ENCODE data around the gene FBXW9.

The FBXW9 gene

DNA sequence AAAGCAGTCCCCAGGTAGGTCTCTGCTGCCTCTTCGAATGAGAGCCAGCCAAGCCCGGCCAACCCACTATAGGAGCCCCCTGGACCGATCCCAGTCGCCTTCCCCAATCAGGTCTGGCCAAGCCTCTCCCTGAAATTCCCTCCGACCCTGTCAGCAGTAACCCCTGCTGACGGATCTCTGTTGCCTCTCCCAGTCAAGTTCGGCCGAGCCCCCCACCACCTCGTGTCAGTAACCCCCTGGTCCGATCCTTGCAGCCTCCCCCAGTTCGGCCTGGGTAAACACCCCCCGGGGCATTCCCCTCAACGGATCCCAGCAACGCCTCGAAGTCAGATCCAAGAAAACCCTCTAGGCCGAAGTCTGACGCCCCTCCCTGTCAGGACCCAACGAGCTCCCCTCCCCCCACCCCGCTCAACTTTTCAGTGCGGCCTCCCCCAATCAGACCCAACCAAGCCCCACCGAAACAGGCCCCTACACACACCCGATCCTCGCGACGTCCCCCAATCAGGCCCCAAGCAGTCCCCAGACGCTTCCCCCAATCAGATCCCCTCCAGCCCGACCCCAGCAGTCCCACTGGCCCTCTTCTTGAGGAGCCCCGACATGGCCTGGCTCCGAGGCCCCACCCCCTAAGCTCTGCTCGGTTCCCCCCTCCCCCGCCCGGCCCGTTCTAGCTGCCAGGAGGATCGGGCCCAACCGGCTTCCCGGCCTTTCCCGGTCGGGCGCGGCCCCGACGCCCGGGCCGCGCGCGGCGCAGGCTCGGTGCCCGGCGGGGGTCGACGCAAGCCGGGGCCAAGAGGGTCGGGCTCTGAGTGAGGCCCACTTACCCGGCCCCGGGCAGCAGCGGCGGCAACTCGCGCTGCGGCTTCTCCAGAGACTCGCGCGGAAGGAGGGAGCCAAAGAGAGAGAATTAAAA lies 25.5 kb upstream of the FBXW9 start:
- H3K4me2 ChIP-seq (ENCODE audit: insufficient read depth, low read length): peak overlapping the region; percentile 97
- H3K4me1 ChIP-seq (ENCODE audit: insufficient read depth, low read length): peaks cover 32% of the 10 kb centered on the region
- peaks cover 35% of the 10 kb centered on the region for H4K20me1 ChIP-seq (ENCODE audit: insufficient read depth, low read length)
- H3K9me3 ChIP-seq (ENCODE audit: insufficient read depth, low read length, severe bottlenecking): no peaks in the 10 kb centered on the region
- peak overlapping the region; percentile 80 for H2AFZ ChIP-seq (ENCODE audit: low read depth, low read length)
- DNase-seq (peak; percentile 77), ATAC-seq (ENCODE audit: insufficient read depth, low read depth) (peak; percentile 51)
- H3K79me2 ChIP-seq (ENCODE audit: insufficient read depth, low read length): peaks cover 76% of the 10 kb centered on the region
- peak overlapping the region; percentile 50 to 71 for H3K4me3 ChIP-seq (ENCODE audit: low read depth in 1 of 2, low read length in 2 of 2)
- H3K36me3 ChIP-seq (ENCODE audit: insufficient read depth, low read length): peaks cover 45% of the 10 kb centered on the region
- TF ChIP-seq EZH2 (IDR thresholded peaks at IDR 0.05; ENCODE audit: borderline replicate concordance, low read depth, low read length, severe bottlenecking): no peak
- no peak for TF ChIP-seq CTCF (IDR thresholded peaks at IDR 0.05; ENCODE audit: borderline replicate concordance, extremely low read depth, low read length, poor library complexity, severe bottlenecking)
- H3K9ac ChIP-seq (ENCODE audit: low read depth, low read length): peak overlapping the region; percentile 73
- peak overlapping the region; percentile 92 for H3K27ac ChIP-seq (ENCODE audit: low read length)
- no peaks in the 10 kb centered on the region for H3K27me3 ChIP-seq (ENCODE audit: insufficient read depth, low read length, poor library complexity)

DNA sequence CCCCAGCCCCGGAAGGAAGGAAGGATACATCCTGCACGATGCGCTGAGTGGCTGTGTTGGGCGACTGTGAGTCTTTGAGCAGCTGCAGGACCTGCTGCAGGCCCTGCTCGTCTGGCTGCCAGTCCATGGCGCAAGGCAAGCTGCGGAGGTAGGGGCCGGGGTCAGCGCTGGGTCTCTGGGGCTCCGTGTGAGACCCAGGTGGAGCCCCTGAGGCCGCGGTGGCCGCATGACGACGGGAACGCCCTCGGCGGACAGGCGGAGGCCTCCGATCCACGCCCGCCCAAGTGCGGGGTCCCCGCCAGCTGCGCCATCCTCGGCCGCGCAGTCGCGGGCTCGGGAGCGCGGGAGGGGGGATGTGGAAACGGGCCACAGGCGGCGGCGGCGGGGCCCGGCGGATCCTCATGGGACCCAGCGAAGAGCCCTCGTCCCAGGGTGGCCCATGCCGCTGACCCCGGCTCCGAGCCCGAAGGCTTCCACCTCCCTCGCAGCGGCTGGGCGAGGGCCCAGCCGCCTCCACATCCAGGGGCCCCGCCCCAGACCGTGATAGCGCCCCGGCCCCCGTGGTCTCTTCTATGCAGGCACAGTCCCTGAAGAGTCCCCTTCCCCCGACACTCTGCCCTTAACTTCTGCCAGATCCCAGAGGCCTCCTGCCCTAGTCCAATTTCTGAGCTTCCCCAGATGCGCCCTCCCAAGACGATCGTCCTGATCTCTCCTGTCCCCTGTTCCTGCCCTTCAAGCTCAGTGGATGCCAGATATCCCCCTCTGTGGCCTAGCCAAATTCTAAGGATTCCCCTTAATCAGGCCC lies 24.6 kb upstream of the FBXW9 start:
- TF ChIP-seq CTCF (IDR thresholded peaks at IDR 0.05; ENCODE audit: borderline replicate concordance, extremely low read depth, low read length, poor library complexity, severe bottlenecking) (no peak), EZH2 (IDR thresholded peaks at IDR 0.05; ENCODE audit: borderline replicate concordance, low read depth, low read length, severe bottlenecking) (no peak)
- Histone ChIP-seq H4K20me1 (ENCODE audit: insufficient read depth, low read length) (peaks cover 42% of the 10 kb centered on the region), H3K27me3 (ENCODE audit: insufficient read depth, low read length, poor library complexity) (no peaks in the 10 kb centered on the region), H3K4me3 (ENCODE audit: low read depth in 1 of 2, low read length in 2 of 2) (peak overlapping the region; percentile 50 to 71; a peak in 3 of 4 replicates), H3K4me2 (ENCODE audit: insufficient read depth, low read length) (peak overlapping the region; percentile 97), H3K9ac (ENCODE audit: low read depth, low read length) (peak overlapping the region; percentile 73), H3K36me3 (ENCODE audit: insufficient read depth, low read length) (peaks cover 53% of the 10 kb centered on the region), H3K79me2 (ENCODE audit: insufficient read depth, low read length) (peaks cover 84% of the 10 kb centered on the region), H3K4me1 (ENCODE audit: insufficient read depth, low read length) (peaks cover 32% of the 10 kb centered on the region), H2AFZ (ENCODE audit: low read depth, low read length) (no peak overlapping the region), H3K9me3 (ENCODE audit: insufficient read depth, low read length, severe bottlenecking) (no peaks in the 10 kb centered on the region), H3K27ac (ENCODE audit: low read length) (peak overlapping the region; percentile 92)
- no peak for DNase-seq
- ATAC-seq (ENCODE audit: insufficient read depth, low read depth): no peak

GRCh38 chr19:12720296-12720695 lies 23.9 kb upstream of the FBXW9 start:
- H3K27ac ChIP-seq (ENCODE audit: low read length): no peak overlapping the region
- H3K4me2 ChIP-seq (ENCODE audit: insufficient read depth, low read length): peak overlapping the region; percentile 97; the same call in 1 of the 2 replicates
- peak overlapping the region; percentile 73 for H3K9ac ChIP-seq (ENCODE audit: low read depth, low read length)
- H3K79me2 ChIP-seq (ENCODE audit: insufficient read depth, low read length): peaks cover 91% of the 10 kb centered on the region
- no peak overlapping the region for H2AFZ ChIP-seq (ENCODE audit: low read depth, low read length)
- H3K4me1 ChIP-seq (ENCODE audit: insufficient read depth, low read length): peaks cover 32% of the 10 kb centered on the region
- H3K27me3 ChIP-seq (ENCODE audit: insufficient read depth, low read length, poor library complexity): no peaks in the 10 kb centered on the region
- H3K9me3 ChIP-seq (ENCODE audit: insufficient read depth, low read length, severe bottlenecking): no peaks in the 10 kb centered on the region
- H3K4me3 ChIP-seq (ENCODE audit: low read depth in 1 of 2, low read length in 2 of 2): peak overlapping the region in 1 of 2 experiments; percentile 71; a peak in 1 of 4 replicates
- H4K20me1 ChIP-seq (ENCODE audit: insufficient read depth, low read length): peaks cover 49% of the 10 kb centered on the region
- TF ChIP-seq CTCF (IDR thresholded peaks at IDR 0.05; ENCODE audit: borderline replicate concordance, extremely low read depth, low read length, poor library complexity, severe bottlenecking) (no peak), EZH2 (IDR thresholded peaks at IDR 0.05; ENCODE audit: borderline replicate concordance, low read depth, low read length, severe bottlenecking) (no peak)
- H3K36me3 ChIP-seq (ENCODE audit: insufficient read depth, low read length): peaks cover 60% of the 10 kb centered on the region
- DNase-seq: no peak
- no peak for ATAC-seq (ENCODE audit: insufficient read depth, low read depth)
